Panc1 (cell line): Measurements from ENCODE around the gene MYH14.

Source experiments
- POLR2AphosphoS5 ChIP-seq: IDR thresholded peaks from 2 replicates; pipeline ENCODE4 v1.6.1; 2012; ENCODE audit warnings: mild to moderate bottlenecking, low read depth, low read length, moderate library complexity
- REST ChIP-seq, 2 experiments: IDR thresholded peaks; 2 replicates each; pipeline ENCODE4 v1.6.1; 2011 to 2012; ENCODE audit warnings: low read depth in 2 of 2, control low read depth in 1 of 2, low read length in 1 of 2, mild to moderate bottlenecking in 1 of 2, moderate library complexity in 1 of 2; ENCODE audit not compliant: insufficient read depth in 1 of 2
- SIN3A ChIP-seq: IDR thresholded peaks from 2 replicates; pipeline ENCODE4 v1.6.1; 2012; ENCODE audit warnings: low read depth, mild to moderate bottlenecking, low read length, moderate library complexity, borderline replicate concordance; ENCODE audit not compliant: insufficient read depth
- TCF7L2 ChIP-seq: IDR thresholded peaks from 2 replicates; pipeline ENCODE4 v1.6.1; 2011; ENCODE audit warnings: mild to moderate bottlenecking, low read depth, low read length, inconsistent platforms
- TF ChIP-seq, protein P1 (sequence below): fragments of 450-650 bp; IDR thresholded peaks from 2 replicates; pipeline ENCODE4 v1.5.1; 2017; ENCODE audit warnings: mild to moderate bottlenecking

GRCh38 chr19:50178859-50179537 lies 24.4 kb upstream of the MYH14 start:
- no peak for TF ChIP-seq TCF7L2
- TF ChIP-seq, protein P1, sequence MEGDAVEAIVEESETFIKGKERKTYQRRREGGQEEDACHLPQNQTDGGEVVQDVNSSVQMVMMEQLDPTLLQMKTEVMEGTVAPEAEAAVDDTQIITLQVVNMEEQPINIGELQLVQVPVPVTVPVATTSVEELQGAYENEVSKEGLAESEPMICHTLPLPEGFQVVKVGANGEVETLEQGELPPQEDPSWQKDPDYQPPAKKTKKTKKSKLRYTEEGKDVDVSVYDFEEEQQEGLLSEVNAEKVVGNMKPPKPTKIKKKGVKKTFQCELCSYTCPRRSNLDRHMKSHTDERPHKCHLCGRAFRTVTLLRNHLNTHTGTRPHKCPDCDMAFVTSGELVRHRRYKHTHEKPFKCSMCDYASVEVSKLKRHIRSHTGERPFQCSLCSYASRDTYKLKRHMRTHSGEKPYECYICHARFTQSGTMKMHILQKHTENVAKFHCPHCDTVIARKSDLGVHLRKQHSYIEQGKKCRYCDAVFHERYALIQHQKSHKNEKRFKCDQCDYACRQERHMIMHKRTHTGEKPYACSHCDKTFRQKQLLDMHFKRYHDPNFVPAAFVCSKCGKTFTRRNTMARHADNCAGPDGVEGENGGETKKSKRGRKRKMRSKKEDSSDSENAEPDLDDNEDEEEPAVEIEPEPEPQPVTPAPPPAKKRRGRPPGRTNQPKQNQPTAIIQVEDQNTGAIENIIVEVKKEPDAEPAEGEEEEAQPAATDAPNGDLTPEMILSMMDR: no peak
- TF ChIP-seq REST (IDR thresholded peaks at IDR 0.05; ENCODE audit: insufficient read depth in 1 of 2, low read depth in 2 of 2, low read length in 1 of 2): no peak
- TF ChIP-seq POLR2AphosphoS5: no peak
- no peak for TF ChIP-seq SIN3A
